Natural killer cell (primary cell): ENCODE results near the gene FOXP3. TPM values are rescaled to one million over a fixed set of nuclear protein-coding genes. Genes with fewer than 3 reads are reported as not detected.

ENCODE experiments used
- ATAC-seq, 3 donors: fragments of 150-1000 bp in 2 of 3; fragments of 200-7000 bp in 1 of 3; cut with Tn5 transposase; 1 replicate in 1 of 3; 2 replicates in 2 of 3; pipeline ENCODE4 v1.10.0; 2021; ENCODE audit warnings: mild to moderate bottlenecking in 2 of 3, moderate library complexity in 2 of 3
- DNase-seq, 2 donors: peaks; one replicate each; pipeline versions ENCODE4 v3.0.0 to v3.0.0-alpha.2; 2013 to 2021; ENCODE audit warnings: mixed read lengths in 1 of 2
- H3K27ac ChIP-seq: one replicate; pipeline ENCODE4 v1.5.1; 2013; ENCODE audit warnings: mild to moderate bottlenecking, low read length
- H3K27me3 ChIP-seq: one replicate; pipeline ENCODE4 v1.6.1; 2013; ENCODE audit warnings: low read length; ENCODE audit not compliant: control insufficient read depth, insufficient read depth
- H3K36me3 ChIP-seq: one replicate; pipeline ENCODE4 v1.6.1; 2013; ENCODE audit warnings: low read length; ENCODE audit not compliant: control insufficient read depth, insufficient read depth
- H3K4me1 ChIP-seq: one replicate; pipeline ENCODE4 v1.6.1; 2013; ENCODE audit warnings: low read length; ENCODE audit not compliant: control insufficient read depth, insufficient read depth
- H3K4me3 ChIP-seq: one replicate; pipeline ENCODE4 v1.5.1; 2013; ENCODE audit warnings: low read length
- H3K9me3 ChIP-seq: one replicate; pipeline ENCODE4 v1.6.1; 2013; ENCODE audit warnings: low read length; ENCODE audit not compliant: control insufficient read depth, insufficient read depth
- H3K27ac Mint-ChIP-seq, 2 donors: one replicate each; pipeline ENCODE4 v1.8.0; 2022; ENCODE audit warnings: mild to moderate bottlenecking in 2 of 2, mixed read lengths in 2 of 2, moderate library complexity in 1 of 2
- H3K27me3 Mint-ChIP-seq, 2 donors: one replicate each; pipeline ENCODE4 v1.8.0; 2022; ENCODE audit warnings: low read depth in 2 of 2, mixed read lengths in 2 of 2
- H3K36me3 Mint-ChIP-seq: one replicate; pipeline ENCODE4 v1.8.0; 2022; ENCODE audit warnings: mixed read lengths
- H3K4me1 Mint-ChIP-seq, 2 donors: one replicate each; pipeline ENCODE4 v1.8.0; 2022; ENCODE audit warnings: mixed read lengths in 2 of 2
- H3K4me3 Mint-ChIP-seq: one replicate; pipeline ENCODE4 v1.8.0; 2022; ENCODE audit warnings: mild to moderate bottlenecking, moderate library complexity, mixed read lengths
- H3K9me3 Mint-ChIP-seq, 2 donors: one replicate each; pipeline ENCODE4 v1.8.0; 2022; ENCODE audit warnings: mixed read lengths in 2 of 2
- CTCF ChIP-seq: fragments of 200-600 bp; IDR thresholded peaks from one replicate; pipeline ENCODE4 v1.8.0; 2022; ENCODE audit warnings: antibody characterized with exemption
- WGBS: methylation state at CpG from one replicate; pipeline ENCODE4 v1.1.7; 2013; ENCODE audit warnings: missing lambda C conversion rate; ENCODE audit not compliant: insufficient coverage; 5-methylcytosine and 5-hydroxymethylcytosine counted together
- intact Hi-C: fragments of 100-400 bp; cut with micrococcal nuclease; formaldehyde crosslinking; loops from one replicate; pipeline ENCODE4 v1.14.2; 2022
- total RNA-seq, 4 donors: library from RNA; stranded (reverse); fragments of 120-200 nt in 1 of 4; gene quantifications; one replicate each; pipeline versions ENCODE4 v1.2.3 to v1.2.4, GENCODE V29; 2013 to 2022

The FOXP3 gene
- total RNA-seq, 3 donors from 2014 or later (not counting 1 experiment from before 2014, with no cell fraction given): 0.09 to 0.32 (median 0.20) TPM

- 97% methylated on average over 7 of the region's 10 CpGs for WGBS
- H3K9me3 Mint-ChIP-seq: no peaks in the 10 kb centered on the region
- Histone ChIP-seq H3K27ac (no peak overlapping the region), H3K27me3 (no peaks in the 10 kb centered on the region), H3K4me1 (peaks cover 24% of the 10 kb centered on the region), H3K4me3 (no peak overlapping the region), H3K36me3 (no peaks in the 10 kb centered on the region), H3K9me3 (no peaks in the 10 kb centered on the region)
- no peak overlapping the region for H3K27ac Mint-ChIP-seq
- H3K27me3 Mint-ChIP-seq: peaks cover 0 to 9% of the 10 kb centered on the region in 2 donors
- no peak overlapping the region for H3K4me3 Mint-ChIP-seq
- no peak for ATAC-seq
- H3K4me1 Mint-ChIP-seq: peaks cover 13 to 22% of the 10 kb centered on the region in 2 donors
- DNase-seq: no peak
- TF ChIP-seq CTCF: no peak
- intact Hi-C loops: no loop called here
- H3K36me3 Mint-ChIP-seq: no peaks in the 10 kb centered on the region
Measured at GRCh38 chrX:49266523-49267445, 2.3 kb upstream of the FOXP3 start.

GRCh38 chrX:49263631-49264030, 879 bp downstream of the FOXP3 start:
- Mint-ChIP-seq H3K27ac (no peak overlapping the region), H3K4me1 (peaks cover 7 to 8% of the 10 kb centered on the region in 2 donors)
- 91% methylated on average over 10 of the region's 10 CpGs for WGBS

GRCh38 chrX:49262603-49263002, 1.9 kb downstream of the FOXP3 start:
- ATAC-seq (no peak), DNase-seq (no peak)
- Histone ChIP-seq H3K36me3 (no peaks in the 10 kb centered on the region), H3K27me3 (no peaks in the 10 kb centered on the region), H3K4me1 (peaks cover 12% of the 10 kb centered on the region), H3K4me3 (no peak overlapping the region), H3K9me3 (no peaks in the 10 kb centered on the region), H3K27ac (no peak overlapping the region)
- no peak for TF ChIP-seq CTCF
- Mint-ChIP-seq H3K27me3 (peaks cover 0 to 9% of the 10 kb centered on the region in 2 donors), H3K36me3 (no peaks in the 10 kb centered on the region), H3K4me3 (no peak overlapping the region), H3K9me3 (no peaks in the 10 kb centered on the region), H3K4me1 (no peaks in the 10 kb centered on the region), H3K27ac (no peak overlapping the region)
- intact Hi-C loops: no loop called here
- WGBS: no CpG with 5 or more reads among the region's 1 CpG

More at GRCh38 chrX:49263631-49264030, 879 bp downstream of the FOXP3 start:
- H3K27me3 ChIP-seq: no peaks in the 10 kb centered on the region
- no peaks in the 10 kb centered on the region for H3K9me3 Mint-ChIP-seq
- no peaks in the 10 kb centered on the region for H3K36me3 ChIP-seq
- H3K4me3 ChIP-seq: no peak overlapping the region
- H3K27me3 Mint-ChIP-seq: peaks cover 0 to 9% of the 10 kb centered on the region in 2 donors
- TF ChIP-seq CTCF: no peak
- no peak for DNase-seq
- no peaks in the 10 kb centered on the region for H3K9me3 ChIP-seq
- intact Hi-C loops: no loop called here
- no peak for ATAC-seq
- peaks cover 7% of the 10 kb centered on the region for H3K4me1 ChIP-seq
- no peak overlapping the region for H3K4me3 Mint-ChIP-seq
- H3K36me3 Mint-ChIP-seq: no peaks in the 10 kb centered on the region
- H3K27ac ChIP-seq: no peak overlapping the region
